ENCODE data around the gene FAM186B.
"Not testable (repeated sequence)": the region's sequence is repeated elsewhere in the genome, so short reads cannot be mapped to it uniquely, and the experiment has no call there.

FAM186B gene

GRCh38 chr12:49619286-49619685, 13.8 kb upstream of the FAM186B start:
- Histone ChIP-seq H3K27me3 (ENCODE audit: insufficient read depth, poor library complexity, severe bottlenecking) (no peaks in the 10 kb centered on the region), H3K36me3 (ENCODE audit: low read depth) (no peaks in the 10 kb centered on the region), H3K4me3 (ENCODE audit: severe bottlenecking) (no peak overlapping the region), H3K9me3 (ENCODE audit: severe bottlenecking) (no peaks in the 10 kb centered on the region), H3K27ac (ENCODE audit: poor library complexity, severe bottlenecking) (no peak overlapping the region), H3K4me1 (ENCODE audit: insufficient read depth, poor library complexity, severe bottlenecking) (peaks cover 10% of the 10 kb centered on the region)
- ATAC-seq (ENCODE audit: low read depth) (no peak), DNase-seq (ENCODE audit: low spot score) (no peak)
- no peak for TF ChIP-seq CTCF (IDR thresholded peaks at IDR 0.05; ENCODE audit: poor library complexity, severe bottlenecking)

DNA sequence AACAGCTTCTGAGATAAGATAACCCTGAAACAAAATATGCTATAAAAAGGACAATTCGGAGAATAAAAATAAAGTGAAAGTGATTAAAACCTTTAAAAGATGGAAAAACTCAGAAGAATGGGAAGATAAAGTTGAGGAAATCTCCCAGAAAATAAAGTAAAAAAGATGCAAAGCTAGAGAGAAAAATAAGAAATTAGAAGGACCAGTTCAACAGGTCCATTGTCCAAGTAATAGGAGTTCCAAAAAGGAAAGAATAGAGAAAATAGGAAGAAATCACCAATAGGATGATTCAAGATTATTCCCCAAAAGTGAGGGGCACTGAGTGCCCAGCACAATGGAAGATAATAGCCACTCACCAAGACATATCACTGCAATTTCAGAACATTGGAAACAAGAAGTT, 13.1 kb upstream of the FAM186B start:
- TF ChIP-seq CTCF (IDR thresholded peaks at IDR 0.05; ENCODE audit: poor library complexity, severe bottlenecking): no peak
- Histone ChIP-seq H3K36me3 (ENCODE audit: low read depth) (no peaks in the 10 kb centered on the region), H3K4me1 (ENCODE audit: insufficient read depth, poor library complexity, severe bottlenecking) (peaks cover 4% of the 10 kb centered on the region), H3K27ac (ENCODE audit: poor library complexity, severe bottlenecking) (no peak overlapping the region), H3K27me3 (ENCODE audit: insufficient read depth, poor library complexity, severe bottlenecking) (no peaks in the 10 kb centered on the region), H3K9me3 (ENCODE audit: severe bottlenecking) (no peaks in the 10 kb centered on the region), H3K4me3 (ENCODE audit: severe bottlenecking) (no peak overlapping the region)
- no peak for ATAC-seq (ENCODE audit: low read depth)
- DNase-seq (ENCODE audit: low spot score): no peak

DNA sequence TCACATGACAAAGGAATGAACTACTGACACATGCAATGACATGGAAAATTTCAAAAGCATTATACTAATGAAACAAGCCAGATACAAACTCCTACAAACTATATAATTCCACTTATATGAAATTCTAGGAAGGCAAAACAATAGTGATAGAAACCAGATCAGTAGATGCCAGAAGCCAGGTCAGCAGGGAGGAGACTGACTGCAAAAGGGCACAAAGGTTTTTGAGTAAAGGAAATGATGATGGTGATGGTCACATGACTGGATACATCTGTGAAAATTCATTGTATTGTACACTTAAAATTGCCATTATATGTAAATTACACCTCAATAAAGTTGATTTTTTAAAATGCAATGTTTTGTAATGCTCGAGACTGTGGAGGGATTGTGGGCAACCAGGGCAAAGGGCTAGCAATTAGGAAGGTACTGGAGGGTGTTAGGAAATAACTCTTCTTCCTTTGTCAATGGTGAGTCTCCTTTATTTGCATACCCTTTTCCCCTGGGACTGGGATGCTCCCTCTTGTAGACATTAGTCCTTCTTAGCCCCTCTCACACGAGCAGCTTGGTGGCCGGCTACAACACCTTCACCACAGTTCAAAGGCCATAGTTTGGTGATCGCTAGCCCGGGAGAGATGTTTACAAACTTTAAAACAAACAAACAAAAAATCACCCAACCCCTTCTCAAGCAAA, 11.2 kb upstream of the FAM186B start:
- Histone ChIP-seq H3K27ac (ENCODE audit: poor library complexity, severe bottlenecking) (no peak overlapping the region), H3K4me3 (ENCODE audit: severe bottlenecking) (no peak overlapping the region), H3K9me3 (ENCODE audit: severe bottlenecking) (no peaks in the 10 kb centered on the region), H3K36me3 (ENCODE audit: low read depth) (no peaks in the 10 kb centered on the region), H3K4me1 (ENCODE audit: insufficient read depth, poor library complexity, severe bottlenecking) (peaks cover 3% of the 10 kb centered on the region), H3K27me3 (ENCODE audit: insufficient read depth, poor library complexity, severe bottlenecking) (no peaks in the 10 kb centered on the region)
- DNase-seq (ENCODE audit: low spot score) (no peak), ATAC-seq (ENCODE audit: low read depth) (no peak)
- no peak for TF ChIP-seq CTCF (IDR thresholded peaks at IDR 0.05; ENCODE audit: poor library complexity, severe bottlenecking)

DNA sequence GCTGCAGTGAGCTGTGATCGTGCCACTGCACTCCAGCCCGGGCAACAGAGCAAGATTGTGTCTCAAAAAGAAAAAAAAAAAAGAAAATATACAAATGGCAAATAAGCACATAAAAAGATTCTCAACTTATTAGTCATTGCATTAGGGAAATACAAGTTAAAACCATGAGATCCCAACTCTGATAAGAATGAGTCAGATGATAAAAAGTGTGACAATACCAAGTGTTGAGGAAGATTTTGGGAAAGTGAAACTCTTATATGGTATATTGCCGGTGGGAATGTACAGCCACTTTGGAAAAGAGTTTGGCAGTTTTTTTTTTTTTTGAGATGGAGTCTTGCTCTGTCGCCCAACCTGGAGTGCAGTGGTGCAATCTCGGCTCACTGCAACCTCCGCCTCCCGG, 10.3 kb upstream of the FAM186B start:
- Histone ChIP-seq H3K9me3 (ENCODE audit: severe bottlenecking) (peaks cover 2% of the 10 kb centered on the region), H3K36me3 (ENCODE audit: low read depth) (no peaks in the 10 kb centered on the region), H3K27me3 (ENCODE audit: insufficient read depth, poor library complexity, severe bottlenecking) (no peaks in the 10 kb centered on the region), H3K27ac (ENCODE audit: poor library complexity, severe bottlenecking) (no peak overlapping the region), H3K4me3 (ENCODE audit: severe bottlenecking) (no peak overlapping the region), H3K4me1 (ENCODE audit: insufficient read depth, poor library complexity, severe bottlenecking) (no peaks in the 10 kb centered on the region)
- no peak for TF ChIP-seq CTCF (IDR thresholded peaks at IDR 0.05; ENCODE audit: poor library complexity, severe bottlenecking)
- DNase-seq (ENCODE audit: low spot score): no peak
- ATAC-seq (ENCODE audit: low read depth): no peak

- Histone ChIP-seq H3K27ac (ENCODE audit: poor library complexity, severe bottlenecking) (no peak overlapping the region), H3K4me3 (ENCODE audit: severe bottlenecking) (no peak overlapping the region), H3K4me1 (ENCODE audit: insufficient read depth, poor library complexity, severe bottlenecking) (no peaks in the 10 kb centered on the region), H3K36me3 (ENCODE audit: low read depth) (no peaks in the 10 kb centered on the region), H3K9me3 (ENCODE audit: severe bottlenecking) (peaks cover 2% of the 10 kb centered on the region), H3K27me3 (ENCODE audit: insufficient read depth, poor library complexity, severe bottlenecking) (no peaks in the 10 kb centered on the region)
- DNase-seq (ENCODE audit: low spot score) (no peak), ATAC-seq (ENCODE audit: low read depth) (no peak)
- TF ChIP-seq CTCF (IDR thresholded peaks at IDR 0.05; ENCODE audit: poor library complexity, severe bottlenecking): no peak
Measured at GRCh38 chr12:49612210-49612609, 6.8 kb upstream of the FAM186B start.

GRCh38 chr12:49610785-49611184, 5.3 kb upstream of the FAM186B start:
- H3K27me3 ChIP-seq (ENCODE audit: insufficient read depth, poor library complexity, severe bottlenecking); H3K4me3 ChIP-seq (ENCODE audit: severe bottlenecking); H3K27ac ChIP-seq (ENCODE audit: poor library complexity, severe bottlenecking); ATAC-seq (ENCODE audit: low read depth); DNase-seq (ENCODE audit: low spot score); H3K36me3 ChIP-seq (ENCODE audit: low read depth); H3K4me1 ChIP-seq (ENCODE audit: insufficient read depth, poor library complexity, severe bottlenecking); H3K9me3 ChIP-seq (ENCODE audit: severe bottlenecking): not testable (repeated sequence)
